Activated gamma-delta T cell treated with anti-CD3 and anti-CD28 coated beads, Interleukin-2, amount 50 U/mL, for 16 hours (primary cell): ENCODE results near the gene PRDX3.

Experiments
- DNase-seq: peaks from one replicate; pipeline ENCODE4 v3.0.0-alpha.2; 2020; ENCODE audit warnings: low read depth

Gene PRDX3

GRCh38 chr10:119129721-119130120 lies 48.9 kb downstream of the PRDX3 start:
- DNase-seq: no peak

- no peak for DNase-seq
These were observed 52.7 kb downstream of the PRDX3 start for GRCh38 chr10:119125942-119126341.

DNA sequence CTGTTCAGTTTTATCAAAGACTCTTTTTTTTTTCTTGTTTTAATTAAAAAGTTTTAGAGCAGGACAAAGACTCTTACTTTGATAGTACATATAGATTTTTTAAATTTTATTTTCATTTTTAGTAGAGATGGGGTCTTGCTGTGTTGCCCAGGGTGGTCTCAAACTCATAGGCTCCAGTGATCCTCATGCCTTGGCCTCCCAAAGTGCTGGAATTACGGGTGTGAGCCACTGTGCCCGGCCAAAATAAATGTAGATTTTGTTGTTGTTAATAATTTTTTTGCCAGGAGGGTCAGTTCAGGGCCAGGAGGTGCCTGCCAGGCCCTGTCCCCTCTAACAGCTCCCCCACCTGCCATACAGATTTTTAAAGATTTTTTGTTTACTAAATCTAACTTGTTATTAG lies 57.7 kb downstream of the PRDX3 start:
- no peak for DNase-seq

GRCh38 chr10:119120413-119120867 lies 58.2 kb downstream of the PRDX3 start:
- DNase-seq: no peak

DNA sequence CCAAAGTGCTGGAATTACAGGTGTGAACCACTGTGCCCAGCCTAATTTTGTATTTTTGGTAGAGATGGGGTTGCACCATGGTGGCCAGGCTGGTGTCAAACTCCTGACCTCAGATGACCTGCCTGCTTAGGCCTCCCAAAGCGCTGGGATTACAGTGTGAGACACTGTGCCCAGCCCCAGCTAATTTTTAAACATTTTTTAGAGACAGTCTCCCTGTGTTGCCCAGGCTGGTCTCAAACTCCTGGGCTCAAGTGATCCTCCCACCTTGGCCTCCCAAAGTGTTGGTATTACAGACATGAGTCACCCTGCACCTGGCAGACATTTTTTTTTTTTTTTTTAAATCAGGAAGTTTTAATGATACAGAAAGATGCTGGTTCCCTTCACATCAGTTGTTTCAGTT lies 59.2 kb downstream of the PRDX3 start:
- DNase-seq: no peak

- no peak for DNase-seq
These were observed 60.4 kb downstream of the PRDX3 start for GRCh38 chr10:119118231-119118630.
